H1 (cell line): ENCODE results near the gene OTOP3. TPM values are rescaled to one million over a fixed set of nuclear protein-coding genes. Genes with fewer than 3 reads are reported as not detected.
A peak's percentile ranks its signal among the peaks of the same experiment; 100 is the strongest.

ENCODE experiments used
- CTCF ChIA-PET: fragments of 300-600 bp; sonication (Branson Sonifier 250); formaldehyde crosslinking; loops from one replicate; lab custom pipeline; 2021; ENCODE audit not compliant: partially characterized antibody; lab: Charles Lee
- POLR2A ChIA-PET: fragments of 300-600 bp; sonication (Branson Sonifier 250); formaldehyde crosslinking; loops from one replicate; lab custom pipeline; 2021; ENCODE audit warnings: inconsistent platforms; ENCODE audit not compliant: partially characterized antibody; lab: Charles Lee
- DNase-seq, 2 experiments: peaks; one replicate each; pipeline versions ENCODE4 v3.0.0 to v3.0.0-alpha.2; 2010 to 2022; ENCODE audit warnings: low spot score in 2 of 2, low read depth in 1 of 2, mixed read lengths in 1 of 2
- FAIRE-seq: peaks from 2 replicates; lab custom pipeline; 2011; peaks lifted over from hg19 to GRCh38; lab: Jason Lieb, UNC
- H2AFZ ChIP-seq: 2 replicates; pipeline ENCODE4 v1.8.1; 2012; ENCODE audit warnings: low read length, inconsistent platforms
- H2AK5ac ChIP-seq: 2 replicates; pipeline ENCODE4 v1.6.1; 2013; ENCODE audit warnings: low read depth, low read length
- H2BK120ac ChIP-seq: replicated peaks from 2 replicates; pipeline ENCODE3; 2013; ENCODE audit warnings: low read depth, low read length, inconsistent platforms
- H2BK12ac ChIP-seq: 2 replicates; pipeline ENCODE4 v1.6.1; 2013; ENCODE audit warnings: low read depth, low read length
- H2BK15ac ChIP-seq: 2 replicates; pipeline ENCODE4 v1.6.1; 2013; ENCODE audit warnings: low read length
- H2BK20ac ChIP-seq: 2 replicates; pipeline ENCODE4 v1.6.1; 2013; ENCODE audit warnings: low read length
- H2BK5ac ChIP-seq: 2 replicates; pipeline ENCODE4 v1.6.1; 2013; ENCODE audit warnings: low read depth, low read length
- H3K14ac ChIP-seq: 2 replicates; pipeline ENCODE4 v1.6.1; 2013; ENCODE audit warnings: inconsistent platforms; ENCODE audit not compliant: insufficient read length
- H3K18ac ChIP-seq: 2 replicates; pipeline ENCODE4 v1.6.1; 2013; ENCODE audit warnings: low read length; ENCODE audit errors: extremely low read depth
- H3K23ac ChIP-seq: 2 replicates; pipeline ENCODE4 v1.6.1; 2013; ENCODE audit warnings: inconsistent platforms; ENCODE audit not compliant: insufficient read length
- H3K23me2 ChIP-seq: 2 replicates; pipeline ENCODE4 v1.6.1; 2013; ENCODE audit warnings: low read depth, low read length
- H3K27ac ChIP-seq: 2 replicates; pipeline ENCODE4 v1.6.1; 2011; ENCODE audit warnings: low read depth, low read length, inconsistent platforms
- H3K27me3 ChIP-seq, 4 experiments: replicated peaks in 1 of 4; 1 replicate in 1 of 4; 2 replicates in 3 of 4; pipeline versions ENCODE4 v1.6.1 to v1.8.1; 2011 to 2013; ENCODE audit warnings: low read length in 3 of 4, mild to moderate bottlenecking in 3 of 4, inconsistent platforms in 2 of 4, mixed read lengths in 2 of 4, moderate library complexity in 1 of 4; ENCODE audit not compliant: control insufficient read depth in 3 of 4, insufficient read depth in 3 of 4; ENCODE audit errors: extremely low read depth in 1 of 4
- H3K36me3 ChIP-seq, 4 experiments: 2 replicates each; pipeline versions ENCODE4 v1.6.1 to v1.8.1; 2011 to 2013; ENCODE audit warnings: mild to moderate bottlenecking in 4 of 4, low read length in 3 of 4, moderate library complexity in 2 of 4, control low read depth in 1 of 4, inconsistent platforms in 1 of 4; ENCODE audit not compliant: insufficient read depth in 4 of 4, control insufficient read depth in 2 of 4
- H3K4ac ChIP-seq: replicated peaks from 2 replicates; pipeline ENCODE3; 2013; ENCODE audit warnings: low read length, low read depth, mixed read lengths, inconsistent platforms; ENCODE audit not compliant: insufficient read length
- H3K4me1 ChIP-seq, 4 experiments: replicated peaks in 1 of 4; 1 replicate in 1 of 4; 2 replicates in 3 of 4; pipeline versions ENCODE4 v1.6.1 to v1.8.1; 2011 to 2013; ENCODE audit warnings: low read length in 3 of 4, inconsistent platforms in 2 of 4, mixed read lengths in 1 of 4; ENCODE audit not compliant: insufficient read depth in 4 of 4, control insufficient read depth in 3 of 4
- H3K4me2 ChIP-seq, 2 experiments: 2 replicates each; pipeline versions ENCODE4 v1.6.1 to v1.8.1; 2011 to 2013; ENCODE audit warnings: low read depth in 2 of 2, low read length in 2 of 2, control low read depth in 1 of 2, inconsistent platforms in 1 of 2, mild to moderate bottlenecking in 1 of 2; ENCODE audit not compliant: insufficient read depth in 1 of 2
- H3K4me3 ChIP-seq, 4 experiments: fragments of 200-600, 300-600 bp in 1 of 4; sonication (generic), shearing (Covaris generic), sonication (Bioruptor Twin) in 1 of 4; 2 replicates each; pipeline versions ENCODE4 v1.5.1 to v1.8.1; 2011 to 2016; ENCODE audit warnings: low read length in 4 of 4, low read depth in 3 of 4, control low read depth in 2 of 4, inconsistent platforms in 2 of 4, mild to moderate bottlenecking in 2 of 4, mixed read lengths in 1 of 4, moderate library complexity in 1 of 4; ENCODE audit not compliant: insufficient read depth in 2 of 4; ENCODE audit errors: extremely low read depth in 1 of 4
- H3K56ac ChIP-seq: replicated peaks from 2 replicates; pipeline ENCODE3; 2013; ENCODE audit warnings: low read depth, mild to moderate bottlenecking, mixed read lengths, low read length, inconsistent platforms; ENCODE audit not compliant: insufficient read length
- H3K79me1 ChIP-seq: 2 replicates; pipeline ENCODE4 v1.6.1; 2013; ENCODE audit warnings: low read depth, low read length, control low read depth
- H3K79me2 ChIP-seq, 2 experiments: 2 replicates each; pipeline versions ENCODE4 v1.6.1 to v1.8.1; 2012 to 2013; ENCODE audit warnings: low read length in 2 of 2, mild to moderate bottlenecking in 2 of 2, inconsistent platforms in 1 of 2; ENCODE audit not compliant: insufficient read depth in 2 of 2, control insufficient read depth in 1 of 2
- H3K9ac ChIP-seq, 4 experiments: replicated peaks in 1 of 4; 1 replicate in 1 of 4; 2 replicates in 3 of 4; pipeline versions ENCODE4 v1.6.1 to v1.8.1; 2011 to 2013; ENCODE audit warnings: low read depth in 3 of 4, low read length in 3 of 4, control low read depth in 2 of 4, mild to moderate bottlenecking in 2 of 4, moderate library complexity in 2 of 4, inconsistent platforms in 1 of 4; ENCODE audit errors: extremely low read depth in 1 of 4
- H3K9me3 ChIP-seq, 2 experiments: 2 replicates each; pipeline versions ENCODE4 v1.6.1 to v1.8.1; 2012 to 2013; ENCODE audit warnings: mild to moderate bottlenecking in 2 of 2, moderate library complexity in 2 of 2, control low read depth in 1 of 2, inconsistent platforms in 1 of 2, low read depth in 1 of 2, low read length in 1 of 2, mixed read lengths in 1 of 2; ENCODE audit not compliant: insufficient read depth in 2 of 2
- H4K20me1 ChIP-seq, 2 experiments: replicated peaks in 1 of 2; 2 replicates each; pipeline versions ENCODE3 to v1.8.1; 2011 to 2013; ENCODE audit warnings: inconsistent platforms in 2 of 2, low read length in 2 of 2, mild to moderate bottlenecking in 1 of 2; ENCODE audit not compliant: insufficient read depth in 2 of 2, control insufficient read depth in 1 of 2
- H4K5ac ChIP-seq: 2 replicates; pipeline ENCODE4 v1.6.1; 2013; ENCODE audit warnings: low read length, low read depth, mixed read lengths, inconsistent platforms; ENCODE audit not compliant: insufficient read length
- H4K8ac ChIP-seq: 2 replicates; pipeline ENCODE4 v1.8.0; 2013; ENCODE audit warnings: mild to moderate bottlenecking, moderate library complexity, low read length, inconsistent platforms; ENCODE audit not compliant: insufficient read depth; ENCODE audit errors: extremely low read depth
- H4K91ac ChIP-seq: replicated peaks from 2 replicates; pipeline ENCODE3; 2013; ENCODE audit warnings: low read length, mixed read lengths, inconsistent platforms; ENCODE audit not compliant: insufficient read length
- ASH2L ChIP-seq: fragments of 200-600, 300-600 bp; sonication (generic); IDR thresholded peaks from one replicate; pipeline ENCODE4 v1.7.1; 2017; ENCODE audit warnings: low read length
- CREB1 ChIP-seq: IDR thresholded peaks from 2 replicates; pipeline ENCODE4 v1.6.1; 2012; ENCODE audit warnings: inconsistent platforms
- CTBP2 ChIP-seq: IDR thresholded peaks from 2 replicates; pipeline ENCODE4 v1.7.0; 2011; ENCODE audit warnings: borderline replicate concordance, mild to moderate bottlenecking, moderate library complexity, mixed read lengths, low read length; ENCODE audit not compliant: insufficient read depth, insufficient read length
- RFX5 ChIP-seq: IDR thresholded peaks from 2 replicates; pipeline ENCODE4 v1.6.1; 2011; ENCODE audit warnings: low read depth, low read length, improper control_type of control experiment, borderline replicate concordance
- RXRA ChIP-seq: IDR thresholded peaks from 2 replicates; pipeline ENCODE4 v1.6.1; 2011; ENCODE audit warnings: low read depth, mild to moderate bottlenecking, low read length, moderate library complexity; ENCODE audit not compliant: insufficient read depth
- SIN3A ChIP-seq, 2 experiments: IDR thresholded peaks in 1 of 2; conservative IDR thresholded peaks in 1 of 2; 2 replicates each; pipeline ENCODE4 v1.6.1; 2011 to 2012; ENCODE audit warnings: low read length in 2 of 2, improper control_type of control experiment in 1 of 2, low read depth in 1 of 2, mild to moderate bottlenecking in 1 of 2
- TAF1 ChIP-seq: IDR thresholded peaks from 2 replicates; pipeline ENCODE4 v1.6.1; 2011; ENCODE audit warnings: mild to moderate bottlenecking, low read depth, low read length
- WGBS, 2 experiments: shearing (Covaris generic) in 1 of 2; methylation state at CpG; one replicate each; pipeline versions ENCODE4 v1.1.6 to v1.1.7; 2013 to 2015; ENCODE audit warnings: low lambda C conversion rate in 2 of 2, mixed read lengths in 2 of 2, inconsistent platforms in 1 of 2, low coverage in 1 of 2, missing lambda C conversion rate in 1 of 2; ENCODE audit not compliant: insufficient replicate concordance in 2 of 2, insufficient coverage in 1 of 2, insufficient read length in 1 of 2; ENCODE audit errors: extremely low coverage in 1 of 2, missing lambda C conversion rate in 1 of 2; 5-methylcytosine and 5-hydroxymethylcytosine counted together
- polyA plus RNA-seq, 7 experiments: library from polyadenylated mRNA; depleted of rRNA in 3 of 7; stranded (reverse) in 5 of 7; unstranded in 2 of 7; fragments of >200 nt in 5 of 7; fragments of 200-250 nt in 2 of 7; gene quantifications; 1 replicate in 5 of 7; 2 replicates in 1 of 7; 4 replicates in 1 of 7; pipeline versions ENCODE4 v1.2.1 to v1.2.3, GENCODE V29; 2011 to 2013; ENCODE audit warnings: missing spikeins in 2 of 7, mixed read lengths in 2 of 7
- total RNA-seq: library from RNA; stranded (reverse); fragmentation: NEBNext Ultra II Directional; extraction: Animal tissue kit (Norgen Biotek cat#: 25700); gene quantifications from 2 replicates; pipeline ENCODE4 v1.2.1, GENCODE V29; 2021
- TF ChIP-seq, protein P1 (sequence below): IDR thresholded peaks from 2 replicates; pipeline ENCODE4 v1.6.1; 2012; ENCODE audit warnings: inconsistent platforms

OTOP3 gene
- total and polyA plus RNA-seq, 2 of the 8 experiments (the other 6 are each of a cell fraction or from before 2014, with no cell fraction given): 0.05 TPM; not detected in 1

DNA sequence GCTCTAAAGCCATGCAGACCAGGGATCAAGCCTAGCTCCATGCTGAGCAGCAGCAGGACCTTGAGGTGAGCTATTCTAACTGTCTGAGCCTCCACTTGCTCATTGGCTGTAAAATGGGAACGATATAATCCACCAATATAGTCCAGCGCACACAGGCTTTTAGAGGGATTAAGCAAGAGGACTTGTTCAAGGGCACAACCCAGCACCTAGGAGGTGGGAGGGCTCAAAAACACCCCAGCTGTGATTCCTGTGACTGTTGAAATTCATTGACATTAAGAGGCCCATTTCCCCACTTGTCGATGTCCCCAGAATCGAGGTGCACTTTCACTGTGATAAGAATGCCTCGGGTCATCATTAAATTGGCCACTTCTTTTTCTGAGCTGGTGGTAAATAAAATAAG lies 16.8 kb upstream of the OTOP3 start:
- WGBS, 2 experiments: 94% methylated on average over 5 of the region's 5 CpGs; no CpG with 5 or more reads in 1 of the 2 experiments
- Histone ChIP-seq H3K23ac (no peak overlapping the region), H3K4me2 (no peak overlapping the region), H2AK5ac (no peak overlapping the region), H2BK12ac (peak overlapping the region; percentile 4; the same call in 1 of the 2 replicates), H2BK5ac (no peak overlapping the region), H3K27me3 (peaks cover 15 to 24% (median 17%) of the 10 kb centered on the region in 4 experiments), H3K9ac (no peak overlapping the region), H2BK20ac (no peak overlapping the region), H4K91ac (no peak overlapping the region), H2BK120ac (no peak overlapping the region), H4K20me1 (peaks cover 0 to 4% of the 10 kb centered on the region in 2 experiments), H3K4ac (no peak overlapping the region), H3K79me1 (no peaks in the 10 kb centered on the region), H3K23me2 (peaks cover 5% of the 10 kb centered on the region; the same call in 1 of the 2 replicates), H3K56ac (no peak overlapping the region), H3K36me3 (no peaks in the 10 kb centered on the region; a peak in 1 of 8 replicates), H3K27ac (no peak overlapping the region), H4K8ac (no peak overlapping the region), H3K4me1 (peaks cover 0 to 13% (median 10%) of the 10 kb centered on the region in 4 experiments; a peak in 6 of 7 replicates), H4K5ac (no peak overlapping the region), H3K4me3 (no peak overlapping the region), H3K18ac (no peak overlapping the region), H3K14ac (no peak overlapping the region), H2BK15ac (no peak overlapping the region), H3K9me3 (no peaks in the 10 kb centered on the region), H3K79me2 (no peaks in the 10 kb centered on the region), H2AFZ (no peak overlapping the region)
- no peak for TF ChIP-seq RXRA
- no peak for TF ChIP-seq RFX5
- no peak for TF ChIP-seq CREB1
- TF ChIP-seq ASH2L: no peak
- TF ChIP-seq CTBP2: no peak
- TF ChIP-seq, protein P1, sequence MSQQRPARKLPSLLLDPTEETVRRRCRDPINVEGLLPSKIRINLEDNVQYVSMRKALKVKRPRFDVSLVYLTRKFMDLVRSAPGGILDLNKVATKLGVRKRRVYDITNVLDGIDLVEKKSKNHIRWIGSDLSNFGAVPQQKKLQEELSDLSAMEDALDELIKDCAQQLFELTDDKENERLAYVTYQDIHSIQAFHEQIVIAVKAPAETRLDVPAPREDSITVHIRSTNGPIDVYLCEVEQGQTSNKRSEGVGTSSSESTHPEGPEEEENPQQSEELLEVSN: no peak
- no peak for TF ChIP-seq TAF1
- no peak for TF ChIP-seq SIN3A (conservative IDR thresholded peaks at IDR 0.05 in 1 of 2, IDR thresholded peaks at IDR 0.05 in 1 of 2; ENCODE audit: low read depth in 1 of 2, low read length in 2 of 2)
- ChIA-PET CTCF (interaction anchor here (1.0 to 49.9 kb wide), 13 partner anchors 12 to 173 kb away, joined by 3 to 1072 read pairs (median 6); partner anchors contain the start of genes FADS6 and OTOP3), POLR2A (interaction anchor here (0.8 kb wide), 1 partner anchor 142 kb away, joined by 3 read pairs; no protein-coding TSS in a partner anchor)
- DNase-seq (no peak), FAIRE-seq (no peak)
